NT2/D1 (cell line): ENCODE measurements around the gene CFAP91.

Experiments used
- SUZ12 ChIP-seq: IDR thresholded peaks from 2 replicates; pipeline ENCODE4 v1.6.1; 2011; ENCODE audit not compliant: insufficient read length, insufficient read depth; ENCODE audit errors: extremely low read depth
- YY1 ChIP-seq: IDR thresholded peaks from 2 replicates; pipeline ENCODE4 v1.6.1; 2011; ENCODE audit not compliant: insufficient read length, insufficient read depth
- ZNF274 ChIP-seq: IDR thresholded peaks from 2 replicates; pipeline ENCODE4 v1.6.1; 2011; ENCODE audit warnings: mild to moderate bottlenecking, low read depth, low read length

DNA sequence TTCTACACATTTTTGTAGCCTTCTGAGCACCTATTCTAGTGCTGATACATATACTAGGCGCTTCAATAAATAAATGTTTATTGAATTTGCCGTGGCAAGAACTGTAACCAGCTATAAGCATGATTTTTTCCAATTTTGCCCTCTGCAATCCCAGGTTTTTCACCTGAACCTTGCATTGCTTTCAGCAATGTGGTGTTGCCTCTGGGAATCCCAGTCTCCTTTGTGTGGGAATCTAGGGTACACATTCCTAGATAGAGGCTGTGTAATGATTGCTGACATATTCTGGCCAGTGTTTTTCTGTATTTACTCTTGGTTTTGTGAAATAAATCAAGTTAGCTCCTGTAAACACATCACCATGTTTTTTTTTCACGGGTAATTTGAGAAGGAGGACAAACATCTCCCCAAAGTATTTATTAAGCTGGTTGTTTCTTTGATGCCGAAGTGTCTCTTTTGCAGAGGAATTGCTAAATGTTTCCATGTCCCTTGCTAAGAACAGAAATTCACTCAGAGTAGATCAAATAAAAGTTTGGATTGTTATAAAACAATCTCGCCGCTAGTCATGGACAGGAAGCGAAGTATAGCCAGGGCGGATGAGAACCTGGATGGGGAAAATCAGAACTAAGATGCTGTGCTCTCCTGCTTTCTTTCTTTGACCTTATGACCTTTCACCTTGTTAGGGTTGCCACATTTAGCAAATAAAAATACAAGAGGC lies 1.2 kb downstream of the CFAP91 start:
- no peak for TF ChIP-seq YY1
- TF ChIP-seq ZNF274 = no peak
- TF ChIP-seq SUZ12 = no peak
